GM19035 (cell line): ENCODE data around the gene EMP1.
A peak's percentile ranks its signal among the peaks of the same experiment; 100 is the strongest.

Experiments used
- ATAC-seq: cut with Tn5 transposase; IDR thresholded peaks from one replicate; pipeline ENCODE4 v1.9.1; 2021; ENCODE audit not compliant: unreplicated experiment

Gene EMP1

DNA sequence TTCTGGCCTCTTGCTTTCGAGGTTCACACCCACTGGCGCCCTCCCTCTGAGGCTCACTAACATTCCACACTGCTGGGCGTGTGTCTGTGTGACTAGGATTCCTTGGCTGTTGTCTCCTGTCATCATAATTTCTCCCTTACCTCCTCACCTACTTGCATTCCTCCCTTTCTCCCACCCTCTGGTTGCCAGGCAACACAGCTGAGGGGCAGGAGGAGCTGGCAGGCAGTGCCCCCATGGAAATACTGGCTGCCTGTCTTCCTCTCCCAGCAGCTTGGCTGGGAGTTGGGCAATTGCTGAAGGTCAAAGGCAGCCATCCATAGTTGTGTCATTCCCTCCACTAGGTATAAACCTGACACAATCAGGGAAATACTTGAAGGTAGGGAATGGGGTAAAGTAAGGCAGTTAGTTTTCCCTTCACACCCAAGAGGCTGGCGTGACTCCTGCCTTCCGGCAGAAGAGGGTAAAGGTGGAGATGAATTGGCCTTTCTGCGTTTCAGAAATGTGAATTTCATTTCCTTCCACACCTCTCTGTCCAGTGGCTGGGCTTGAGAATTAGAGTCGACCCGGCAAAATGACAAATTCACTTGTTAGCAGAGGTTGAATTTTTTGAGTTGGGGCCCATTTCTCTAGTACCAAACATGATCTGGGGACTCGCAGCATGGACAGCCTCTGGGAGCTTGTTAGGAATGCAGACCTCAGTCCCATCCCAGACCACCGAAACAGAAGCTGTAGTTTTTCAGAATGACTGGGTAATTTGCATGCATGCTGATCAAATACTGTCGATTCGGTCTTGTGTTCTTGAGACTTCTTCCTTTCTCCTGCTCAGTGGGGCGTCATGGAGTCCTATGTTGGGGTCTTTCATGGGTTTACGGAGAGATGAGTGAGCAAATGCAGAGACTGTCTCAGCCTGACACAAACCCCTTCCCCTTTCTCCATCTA, 24.3 kb upstream of the EMP1 start:
- peak; percentile 42 for ATAC-seq

GRCh38 chr12:13173012-13173932, 23.3 kb upstream of the EMP1 start:
- peak; percentile 90 for ATAC-seq

DNA sequence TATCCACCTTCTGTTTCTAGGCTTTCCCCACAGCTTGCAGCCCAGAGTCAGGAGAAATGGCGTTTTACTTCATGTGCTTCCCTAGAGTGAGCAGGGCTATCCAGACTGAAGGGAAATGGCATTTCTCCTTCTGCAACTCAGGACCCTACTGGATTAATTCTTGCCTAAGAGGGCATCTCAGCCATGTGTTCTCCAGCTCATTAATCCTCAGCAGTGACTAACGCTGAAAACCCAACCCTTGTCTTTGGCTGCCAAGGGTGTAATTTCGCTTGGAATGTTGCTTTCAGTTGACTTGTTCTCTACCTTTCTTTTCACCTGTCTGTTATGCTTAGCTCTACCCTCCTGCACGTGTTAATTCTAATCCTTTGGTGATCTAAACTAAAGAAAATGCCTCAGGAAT, 21.0 kb upstream of the EMP1 start:
- no peak for ATAC-seq

- ATAC-seq: no peak
These were observed 20.3 kb upstream of the EMP1 start for GRCh38 chr12:13176256-13176655.

DNA sequence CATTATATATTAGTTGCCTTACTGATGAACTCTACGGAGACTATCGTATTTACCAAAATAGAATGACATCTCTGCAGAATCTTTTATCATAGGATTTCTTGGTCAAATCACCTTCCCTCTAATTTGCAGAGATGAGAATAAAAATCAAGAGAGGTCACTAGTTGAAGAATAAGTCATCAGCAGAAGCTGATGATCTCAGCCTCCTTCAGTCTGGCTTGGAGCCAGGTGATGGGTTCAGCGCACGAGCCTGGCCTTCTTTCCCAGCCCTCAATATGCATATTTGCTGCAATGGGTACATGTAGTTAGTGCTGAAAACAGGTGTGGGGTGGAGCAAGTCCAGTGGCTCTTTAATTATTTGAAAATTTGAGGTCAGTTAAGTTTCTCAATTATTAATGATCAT, 19.2 kb upstream of the EMP1 start:
- no peak for ATAC-seq

- no peak for ATAC-seq
These were observed 18.6 kb upstream of the EMP1 start for GRCh38 chr12:13177906-13178305.

GRCh38 chr12:13178568-13179210, 17.8 kb upstream of the EMP1 start:
- ATAC-seq: no peak

DNA sequence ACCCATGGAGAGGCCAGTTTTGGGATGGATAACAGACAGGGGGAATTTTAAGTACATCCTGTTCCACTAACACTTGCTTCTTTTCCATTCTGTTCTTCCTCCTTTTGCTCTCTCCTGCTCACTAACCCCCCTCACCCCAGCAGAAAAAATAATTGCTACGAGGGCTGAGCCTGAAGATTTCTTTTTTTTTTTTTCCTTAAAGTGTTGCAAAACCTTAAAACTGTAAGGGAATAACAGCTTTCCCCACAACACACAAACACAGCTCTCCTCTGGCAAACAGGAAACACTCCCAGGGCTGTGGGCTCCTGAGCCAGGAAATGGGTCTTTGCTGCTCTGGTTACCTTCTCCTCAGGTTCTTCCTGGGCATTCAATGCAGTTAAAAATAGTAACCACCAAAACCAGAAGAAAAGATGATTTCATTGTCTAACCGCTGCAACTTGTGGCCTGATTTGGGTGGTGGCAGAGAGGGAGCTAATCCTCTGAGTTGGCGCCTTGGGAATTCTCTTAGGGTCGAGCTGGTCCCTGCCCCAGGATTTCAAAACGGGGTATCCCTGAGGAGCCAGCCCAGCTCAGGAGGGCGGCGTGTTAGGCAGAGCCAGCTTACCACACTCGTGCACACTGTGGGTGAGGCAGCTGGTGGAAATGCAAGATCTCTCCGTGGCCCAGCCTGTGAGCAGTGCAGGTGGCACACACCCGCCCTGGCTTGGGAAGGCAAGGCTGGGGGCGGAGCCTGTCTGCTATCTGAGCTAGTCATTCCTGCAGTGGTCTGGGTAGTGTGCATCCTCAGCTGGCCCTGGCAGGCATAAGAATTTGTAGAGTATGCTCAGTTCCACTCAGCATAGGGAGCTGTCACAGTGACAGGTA, 17.1 kb upstream of the EMP1 start:
- ATAC-seq: no peak

- no peak for ATAC-seq
These were observed 15.0 kb upstream of the EMP1 start for GRCh38 chr12:13181375-13182070.

- ATAC-seq: no peak
These were observed 13.6 kb upstream of the EMP1 start for GRCh38 chr12:13182881-13183280.

GRCh38 chr12:13183620-13184019, 12.9 kb upstream of the EMP1 start:
- no peak for ATAC-seq

DNA sequence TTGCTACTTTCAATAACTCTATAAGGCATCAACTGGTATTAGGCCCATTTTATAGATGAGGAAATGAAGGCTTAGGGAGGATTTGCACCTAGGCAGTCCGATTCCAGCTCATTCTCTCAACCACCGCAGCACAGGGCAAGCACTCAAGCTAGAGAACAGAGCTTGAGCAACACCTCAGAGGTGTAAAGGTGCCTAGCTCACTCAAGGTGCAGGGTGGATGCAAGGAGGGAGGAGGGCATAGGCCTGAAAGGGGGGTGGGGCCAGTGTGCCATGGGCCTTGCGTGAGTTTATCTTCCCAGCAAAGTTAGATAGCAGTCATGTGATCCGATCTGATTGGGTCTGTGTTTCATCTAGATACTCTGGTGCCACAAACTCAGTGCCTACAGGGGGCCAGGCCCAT, 10.2 kb upstream of the EMP1 start:
- no peak for ATAC-seq

DNA sequence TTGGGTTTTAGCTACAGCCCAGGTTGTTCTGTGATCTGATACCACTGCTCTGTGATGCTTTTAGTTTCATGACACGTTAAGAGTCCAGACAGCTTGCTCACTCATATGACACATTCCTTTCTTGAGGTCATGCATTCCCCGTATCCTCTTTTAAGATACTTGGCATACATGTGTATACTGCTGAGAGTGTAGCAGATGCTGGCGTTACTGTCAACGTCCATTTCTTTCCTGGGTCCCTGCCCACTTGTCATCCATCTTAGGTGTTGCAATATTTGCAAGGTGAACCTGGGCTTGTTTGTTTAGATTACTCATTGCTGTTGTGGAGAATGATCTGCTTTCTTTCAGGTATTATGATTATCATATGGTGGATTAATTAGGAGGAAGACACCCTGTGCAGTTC, 9.1 kb upstream of the EMP1 start:
- ATAC-seq: no peak

- no peak for ATAC-seq
These were observed 7.3 kb upstream of the EMP1 start for GRCh38 chr12:13189264-13189663.

GRCh38 chr12:13190275-13190674, 6.3 kb upstream of the EMP1 start:
- no peak for ATAC-seq

DNA sequence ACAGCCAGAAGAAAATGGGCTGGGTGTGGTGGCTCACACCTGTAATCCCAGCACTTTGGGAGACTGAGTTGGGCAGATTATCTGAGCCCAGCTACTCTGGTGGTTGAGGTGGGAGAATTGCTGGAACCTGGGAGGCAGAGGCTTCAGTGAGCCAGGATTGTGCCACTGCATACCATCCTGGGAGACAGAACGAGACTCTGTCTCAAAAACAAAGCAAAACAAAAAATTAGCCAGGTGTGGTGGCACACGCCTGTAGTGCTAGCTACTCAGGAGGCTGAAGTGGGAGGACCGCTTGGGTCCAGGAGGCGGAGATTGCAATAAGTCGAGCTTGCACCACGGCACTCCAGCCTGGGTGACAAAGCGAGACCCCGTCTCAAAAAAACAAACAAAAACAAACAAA, 3.8 kb upstream of the EMP1 start:
- no peak for ATAC-seq

DNA sequence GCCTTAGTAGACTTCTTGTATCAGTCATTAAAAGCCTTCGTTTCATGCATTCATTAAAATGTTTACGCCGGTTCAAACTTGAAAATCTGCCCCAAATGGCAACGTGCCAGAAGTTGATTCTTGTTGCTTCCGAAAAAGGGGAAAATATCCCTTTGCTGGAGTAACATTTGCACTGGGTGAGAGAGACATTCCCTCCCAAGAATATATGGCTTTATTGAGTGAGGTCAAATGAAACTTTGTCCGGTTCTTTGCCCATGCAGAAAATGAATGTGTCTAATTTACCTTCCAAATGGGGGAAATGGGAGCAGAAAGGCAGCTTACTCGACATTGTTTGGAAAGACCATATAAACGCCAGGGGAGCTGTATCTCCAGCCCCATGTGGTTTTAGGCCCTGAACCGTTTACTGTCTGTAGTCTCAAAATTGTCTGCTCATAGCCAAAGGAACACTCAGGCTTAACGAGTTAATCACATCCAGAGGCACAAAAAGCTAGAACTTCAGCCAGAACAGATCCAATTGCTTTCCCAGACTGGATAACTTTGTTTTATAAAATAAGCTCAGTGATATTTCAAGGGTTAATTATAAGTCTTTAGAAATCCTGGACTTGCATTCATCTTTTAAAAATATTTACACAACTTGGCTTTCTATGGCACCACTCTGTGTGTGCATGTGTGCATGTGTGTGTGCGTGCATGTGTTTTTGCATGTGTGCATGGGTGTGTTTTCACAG, 2.9 kb upstream of the EMP1 start:
- no peak for ATAC-seq

GRCh38 chr12:13194401-13195110, 2.0 kb upstream of the EMP1 start:
- no peak for ATAC-seq

DNA sequence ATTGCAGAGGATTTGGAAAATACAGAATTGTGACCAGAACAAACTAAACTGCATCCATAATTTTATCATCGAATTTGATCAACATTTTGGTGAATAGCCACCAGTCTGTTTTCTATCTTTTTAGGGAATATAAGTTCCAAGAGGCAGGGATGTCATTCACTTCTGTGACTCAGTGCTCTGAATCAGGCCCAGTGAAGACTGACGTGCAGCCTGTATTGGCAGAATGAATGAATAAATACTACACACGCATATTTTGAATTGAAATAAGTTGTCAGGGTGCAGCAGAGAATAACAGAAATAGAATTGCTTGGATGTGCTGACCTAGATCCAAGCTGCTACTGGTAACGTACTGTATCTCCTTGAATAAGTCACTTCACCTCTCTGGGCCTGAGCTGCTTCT, 1.3 kb upstream of the EMP1 start:
- ATAC-seq: no peak
